ENCODE measurements around the gene TBC1D9B. TPM values are rescaled to one million over a fixed set of nuclear protein-coding genes. Genes with fewer than 3 reads are reported as not detected.

TBC1D9B gene
- total RNA-seq, 6 experiments from 2014 or later, result 58.7 to 81.9 (median 69.5) TPM

DNA sequence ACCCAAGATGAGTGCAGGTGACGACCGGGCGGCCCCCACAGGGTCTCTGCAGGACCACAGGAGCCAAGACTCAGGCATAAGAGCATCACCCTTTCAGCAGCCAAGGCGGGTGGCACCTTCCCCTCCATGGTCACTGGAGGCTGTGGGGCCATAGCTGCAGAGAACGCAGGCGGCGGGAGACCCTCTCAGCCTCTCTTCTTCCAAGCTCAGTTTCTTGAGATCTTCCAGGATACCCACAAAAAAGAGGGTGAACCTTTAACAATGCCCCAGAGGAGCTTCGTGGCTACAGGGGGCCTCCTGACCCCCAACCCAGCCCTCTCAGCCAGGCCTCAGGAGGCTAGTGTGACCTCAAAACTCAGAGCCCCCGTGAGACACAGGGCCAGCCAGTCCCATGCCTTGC, 5.8 kb upstream of the TBC1D9B start:
- H3K27me3 ChIP-seq, result no peaks in the 10 kb centered on the region
- no peaks in the 10 kb centered on the region for H3K9me3 ChIP-seq
- intact Hi-C loops (cut with DNase I), result no loop called here
- H3K4me3 ChIP-seq, result no peak overlapping the region
- TF ChIP-seq POLR2A (IDR thresholded peaks at IDR 0.05), result no peak
- TF ChIP-seq, protein P1, sequence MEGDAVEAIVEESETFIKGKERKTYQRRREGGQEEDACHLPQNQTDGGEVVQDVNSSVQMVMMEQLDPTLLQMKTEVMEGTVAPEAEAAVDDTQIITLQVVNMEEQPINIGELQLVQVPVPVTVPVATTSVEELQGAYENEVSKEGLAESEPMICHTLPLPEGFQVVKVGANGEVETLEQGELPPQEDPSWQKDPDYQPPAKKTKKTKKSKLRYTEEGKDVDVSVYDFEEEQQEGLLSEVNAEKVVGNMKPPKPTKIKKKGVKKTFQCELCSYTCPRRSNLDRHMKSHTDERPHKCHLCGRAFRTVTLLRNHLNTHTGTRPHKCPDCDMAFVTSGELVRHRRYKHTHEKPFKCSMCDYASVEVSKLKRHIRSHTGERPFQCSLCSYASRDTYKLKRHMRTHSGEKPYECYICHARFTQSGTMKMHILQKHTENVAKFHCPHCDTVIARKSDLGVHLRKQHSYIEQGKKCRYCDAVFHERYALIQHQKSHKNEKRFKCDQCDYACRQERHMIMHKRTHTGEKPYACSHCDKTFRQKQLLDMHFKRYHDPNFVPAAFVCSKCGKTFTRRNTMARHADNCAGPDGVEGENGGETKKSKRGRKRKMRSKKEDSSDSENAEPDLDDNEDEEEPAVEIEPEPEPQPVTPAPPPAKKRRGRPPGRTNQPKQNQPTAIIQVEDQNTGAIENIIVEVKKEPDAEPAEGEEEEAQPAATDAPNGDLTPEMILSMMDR (IDR thresholded peaks at IDR 0.05), result no peak
- no peak for ATAC-seq
- H3K36me3 ChIP-seq, result no peaks in the 10 kb centered on the region
- 93% methylated on average over 6 of the region's 9 CpGs for WGBS (ENCODE audit: insufficient coverage, low coverage, low lambda C conversion rate, missing lambda C conversion rate)
- no peak for DNase-seq
- no peak overlapping the region for H3K27ac ChIP-seq
- H3K4me1 ChIP-seq, result peaks cover 0 to 3% (median 0%) of the 10 kb centered on the region in 4 donors

DNA sequence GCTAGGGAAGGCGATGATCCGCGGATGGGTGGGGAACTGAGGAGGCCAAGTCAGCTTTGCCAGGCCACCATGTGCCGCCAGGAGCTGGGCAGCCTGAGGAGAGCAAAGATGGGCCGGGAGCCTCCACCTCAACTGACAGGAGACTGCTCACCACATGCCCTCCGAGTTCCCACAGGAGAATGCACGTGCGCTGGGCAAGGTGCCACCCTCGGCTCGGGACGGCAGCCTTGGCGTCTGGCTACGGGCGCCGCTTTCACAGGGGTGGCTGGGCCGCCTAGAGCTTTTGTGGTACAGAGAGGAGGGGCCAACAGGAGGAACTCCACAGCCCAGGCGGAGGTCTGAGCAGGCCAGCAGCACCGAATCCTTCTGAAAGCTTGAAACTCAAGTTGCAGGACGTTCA, 5.3 kb upstream of the TBC1D9B start:
- H3K4me1 ChIP-seq, result peaks cover 0 to 7% (median 0%) of the 10 kb centered on the region in 4 donors
- DNase-seq (no peak), ATAC-seq (peak in 2 of 4 donors; percentile 21 to 47)
- no peaks in the 10 kb centered on the region for H3K36me3 ChIP-seq
- intact Hi-C loops (cut with DNase I), result no loop called here
- no peaks in the 10 kb centered on the region for H3K27me3 ChIP-seq
- 79% methylated on average over 3 of the region's 19 CpGs for WGBS (ENCODE audit: insufficient coverage, low coverage, low lambda C conversion rate, missing lambda C conversion rate)
- H3K4me3 ChIP-seq, result no peak overlapping the region
- H3K9me3 ChIP-seq, result no peaks in the 10 kb centered on the region
- TF ChIP-seq, protein P1 (IDR thresholded peaks at IDR 0.05), result no peak
- TF ChIP-seq POLR2A (IDR thresholded peaks at IDR 0.05), result no peak
- H3K27ac ChIP-seq, result no peak overlapping the region

DNA sequence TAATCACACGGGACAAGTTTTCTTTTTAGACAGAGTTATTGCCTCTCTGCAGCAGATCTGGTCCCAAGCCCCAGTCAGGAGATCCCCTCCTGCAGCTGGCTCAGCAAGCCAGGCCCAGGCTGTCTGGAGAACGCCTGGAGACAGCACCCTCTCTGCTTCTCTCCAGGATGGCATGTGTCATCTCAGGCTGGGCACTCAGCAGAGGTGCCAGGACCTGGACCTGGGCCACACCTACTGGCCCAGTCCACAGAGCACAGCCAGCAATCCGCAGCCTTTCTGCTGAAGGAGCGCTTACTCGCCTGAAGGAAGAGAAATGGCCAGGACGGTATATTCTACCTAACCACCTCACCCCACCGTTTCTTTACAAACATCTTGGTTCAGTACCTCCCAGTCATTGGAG, 4.7 kb upstream of the TBC1D9B start:
- no peaks in the 10 kb centered on the region for H3K27me3 ChIP-seq
- WGBS (ENCODE audit: insufficient coverage, low coverage, low lambda C conversion rate, missing lambda C conversion rate), result 38% methylated on average over 2 of the region's 7 CpGs
- no peak for TF ChIP-seq POLR2A (IDR thresholded peaks at IDR 0.05)
- TF ChIP-seq, protein P1 (IDR thresholded peaks at IDR 0.05), result no peak
- DNase-seq (no peak), ATAC-seq (no peak)
- no peak overlapping the region for H3K27ac ChIP-seq
- no peak overlapping the region for H3K4me3 ChIP-seq
- no peaks in the 10 kb centered on the region for H3K36me3 ChIP-seq
- intact Hi-C loops (cut with DNase I), result no loop called here
- no peaks in the 10 kb centered on the region for H3K9me3 ChIP-seq
- peaks cover 0 to 7% (median 0%) of the 10 kb centered on the region in 4 donors for H3K4me1 ChIP-seq

DNA sequence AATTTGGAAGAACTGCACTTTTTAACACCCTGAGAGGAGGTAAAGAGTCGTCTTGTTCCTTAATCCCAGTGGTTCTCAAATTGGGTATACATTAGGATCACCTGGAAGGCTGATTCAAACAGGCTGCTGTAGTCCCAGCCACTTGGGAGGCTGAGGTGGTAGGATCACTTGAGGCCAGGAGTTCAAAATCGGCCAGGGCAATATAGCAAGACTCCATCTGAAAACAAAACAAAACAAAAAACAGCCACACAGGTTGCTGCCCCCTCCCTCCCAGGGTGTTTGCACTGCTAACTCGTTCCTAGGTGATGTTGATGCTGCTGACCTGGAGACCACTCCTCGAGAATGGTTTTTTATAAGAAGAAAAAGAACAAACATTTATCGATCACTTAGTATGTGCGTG, 1.5 kb upstream of the TBC1D9B start:
- Histone ChIP-seq H3K27me3 (no peaks in the 10 kb centered on the region), H3K27ac (no peak overlapping the region), H3K9me3 (no peaks in the 10 kb centered on the region), H3K4me1 (peaks cover 0 to 15% (median 0%) of the 10 kb centered on the region in 4 donors), H3K36me3 (peaks cover 0 to 5% (median 0%) of the 10 kb centered on the region in 4 donors), H3K4me3 (no peak overlapping the region)
- intact Hi-C loops (cut with DNase I), result no loop called here
- no peak for DNase-seq
- TF ChIP-seq, protein P1 (IDR thresholded peaks at IDR 0.05), result no peak
- no peak for TF ChIP-seq POLR2A (IDR thresholded peaks at IDR 0.05)
- ATAC-seq, result no peak
- WGBS (ENCODE audit: insufficient coverage, low coverage, low lambda C conversion rate, missing lambda C conversion rate), result 89% methylated on average over 6 of the region's 6 CpGs

DNA sequence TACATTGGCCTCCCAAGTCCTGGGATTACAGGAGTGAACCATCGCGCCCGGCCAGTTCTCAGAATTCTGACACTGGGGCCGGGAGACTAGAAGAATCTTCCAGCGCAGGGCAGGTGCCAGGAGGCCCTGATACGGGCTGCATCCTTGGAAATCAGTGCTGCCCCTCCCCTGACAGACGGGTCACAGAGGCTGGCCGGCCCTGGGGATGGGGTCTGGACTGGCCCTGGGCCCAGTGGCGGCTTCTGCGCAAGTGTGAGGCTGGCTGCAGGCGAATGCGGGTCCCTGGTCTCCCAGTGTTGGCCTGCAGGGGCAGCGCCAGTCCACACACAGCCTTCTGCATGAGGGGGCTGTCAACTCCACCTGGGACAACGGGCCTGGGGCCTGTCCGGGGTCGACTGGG, 831 bp upstream of the TBC1D9B start:
- 75% methylated on average over 6 of the region's 16 CpGs for WGBS (ENCODE audit: insufficient coverage, low coverage, low lambda C conversion rate, missing lambda C conversion rate)
- Histone ChIP-seq H3K4me1 (peaks cover 0 to 15% (median 0%) of the 10 kb centered on the region in 4 donors), H3K27me3 (no peaks in the 10 kb centered on the region), H3K36me3 (peaks cover 0 to 5% (median 0%) of the 10 kb centered on the region in 4 donors), H3K27ac (peak overlapping the region in 2 of 3 donors; percentile 47 to 55), H3K4me3 (peak overlapping the region in 2 of 3 donors; percentile 65 to 71), H3K9me3 (no peaks in the 10 kb centered on the region)
- ATAC-seq (peak in 1 of 4 donors; percentile 11), DNase-seq (peak in 1 of 3 donors; percentile 40)
- no peak for TF ChIP-seq POLR2A (IDR thresholded peaks at IDR 0.05)
- TF ChIP-seq, protein P1 (IDR thresholded peaks at IDR 0.05), result no peak
- intact Hi-C loops (cut with DNase I), result no loop called here
